AG04449 (cell line): ENCODE measurements around the gene DACH1.

Experiments used
- CTCF ChIA-PET: fragments of 350-600 bp; formaldehyde crosslinking; extraction: SDS; loops from one replicate; lab custom pipeline; 2021; ENCODE audit warnings: antibody characterized with exemption; lab: Yijun Ruan, JAX
- POLR2A ChIA-PET: fragments of 400-600, 350-600 bp; formaldehyde crosslinking; extraction: SDS; loops from one replicate; lab custom pipeline; 2020; ENCODE audit warnings: antibody characterized with exemption, inconsistent platforms; lab: Yijun Ruan, JAX
- DNase-seq: peaks from one replicate; pipeline ENCODE4 v3.0.0-alpha.2; 2010; ENCODE audit warnings: low read depth, low spot score
- H3K4me3 ChIP-seq: 2 replicates; pipeline ENCODE4 v1.5.1; 2011; ENCODE audit warnings: low read depth, mild to moderate bottlenecking, control low read depth, low read length
- TF ChIP-seq, protein P1 (sequence below): IDR thresholded peaks from one replicate; pipeline ENCODE4 v1.5.1; 2011; ENCODE audit warnings: mild to moderate bottlenecking, moderate library complexity, low read length, control low read depth, inconsistent platforms; ENCODE audit not compliant: insufficient read depth; ENCODE audit errors: missing control alignments

DACH1 gene

GRCh38 chr13:71609271-71609670 is 257.7 kb downstream of the DACH1 start:
- DNase-seq = no peak
- POLR2A ChIA-PET = no interaction called here
- no peak overlapping the region for H3K4me3 ChIP-seq
- TF ChIP-seq, protein P1, sequence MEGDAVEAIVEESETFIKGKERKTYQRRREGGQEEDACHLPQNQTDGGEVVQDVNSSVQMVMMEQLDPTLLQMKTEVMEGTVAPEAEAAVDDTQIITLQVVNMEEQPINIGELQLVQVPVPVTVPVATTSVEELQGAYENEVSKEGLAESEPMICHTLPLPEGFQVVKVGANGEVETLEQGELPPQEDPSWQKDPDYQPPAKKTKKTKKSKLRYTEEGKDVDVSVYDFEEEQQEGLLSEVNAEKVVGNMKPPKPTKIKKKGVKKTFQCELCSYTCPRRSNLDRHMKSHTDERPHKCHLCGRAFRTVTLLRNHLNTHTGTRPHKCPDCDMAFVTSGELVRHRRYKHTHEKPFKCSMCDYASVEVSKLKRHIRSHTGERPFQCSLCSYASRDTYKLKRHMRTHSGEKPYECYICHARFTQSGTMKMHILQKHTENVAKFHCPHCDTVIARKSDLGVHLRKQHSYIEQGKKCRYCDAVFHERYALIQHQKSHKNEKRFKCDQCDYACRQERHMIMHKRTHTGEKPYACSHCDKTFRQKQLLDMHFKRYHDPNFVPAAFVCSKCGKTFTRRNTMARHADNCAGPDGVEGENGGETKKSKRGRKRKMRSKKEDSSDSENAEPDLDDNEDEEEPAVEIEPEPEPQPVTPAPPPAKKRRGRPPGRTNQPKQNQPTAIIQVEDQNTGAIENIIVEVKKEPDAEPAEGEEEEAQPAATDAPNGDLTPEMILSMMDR = no peak
- CTCF ChIA-PET = no interaction called here

GRCh38 chr13:71607575-71607974 is 259.4 kb downstream of the DACH1 start:
- no peak for DNase-seq
- ChIA-PET CTCF (no interaction called here), POLR2A (no interaction called here)
- TF ChIP-seq, protein P1 = no peak
- H3K4me3 ChIP-seq = no peak overlapping the region

DNA sequence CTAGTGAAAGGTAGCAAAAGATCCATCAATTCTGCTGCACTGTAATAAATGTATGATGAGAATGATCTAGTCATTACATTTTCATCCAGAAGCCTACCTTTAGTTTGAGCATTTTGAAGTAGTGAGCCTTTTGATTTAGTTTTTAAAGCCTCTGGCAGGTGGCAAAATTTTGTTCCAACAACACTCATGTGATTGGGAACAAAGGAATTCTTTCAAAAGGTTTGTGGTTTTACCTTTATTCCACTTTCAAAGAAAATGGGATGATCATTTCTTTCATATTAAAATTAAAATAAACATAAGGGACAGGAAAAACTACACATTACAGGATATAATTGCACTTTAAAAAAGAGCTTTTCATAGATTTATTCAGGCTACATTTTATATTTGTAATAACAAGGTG is 260.2 kb downstream of the DACH1 start:
- DNase-seq = no peak
- CTCF ChIA-PET = no interaction called here
- TF ChIP-seq, protein P1 = no peak
- POLR2A ChIA-PET = no interaction called here
- no peak overlapping the region for H3K4me3 ChIP-seq

DNA sequence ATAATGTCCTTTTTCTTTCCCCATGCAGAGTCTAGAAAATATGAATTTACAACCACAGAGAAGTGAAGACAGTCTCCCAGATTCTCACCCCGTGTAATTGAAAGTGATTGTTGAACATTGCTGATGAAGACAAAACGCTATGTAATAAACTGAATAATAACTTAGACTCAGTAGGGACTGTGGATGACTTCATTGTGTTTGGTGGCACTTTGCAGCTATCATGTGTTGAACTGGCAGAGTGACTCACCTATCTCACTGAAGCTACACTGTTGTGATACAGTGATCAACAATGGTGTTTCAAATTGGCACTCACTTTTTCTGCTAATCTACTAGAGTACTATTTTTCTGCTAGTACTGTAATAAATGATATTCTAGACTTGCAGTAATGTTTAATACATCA is 261.3 kb downstream of the DACH1 start:
- TF ChIP-seq, protein P1 = no peak
- ChIA-PET POLR2A (no interaction called here), CTCF (no interaction called here)
- no peak for DNase-seq
- H3K4me3 ChIP-seq = no peak overlapping the region

GRCh38 chr13:71603255-71603654 is 263.7 kb downstream of the DACH1 start:
- H3K4me3 ChIP-seq = no peak overlapping the region
- ChIA-PET POLR2A (no interaction called here), CTCF (no interaction called here)
- DNase-seq = no peak
- TF ChIP-seq, protein P1 = no peak

GRCh38 chr13:71602344-71602743 is 264.7 kb downstream of the DACH1 start:
- CTCF ChIA-PET = no interaction called here
- DNase-seq = no peak
- TF ChIP-seq, protein P1 = no peak
- no peak overlapping the region for H3K4me3 ChIP-seq
- POLR2A ChIA-PET = no interaction called here
